ENCODE results near the gene GPS1. TPM values are rescaled to one million over a fixed set of nuclear protein-coding genes. Genes with fewer than 3 reads are reported as not detected.

The GPS1 gene
- total RNA-seq, 1 donor from 2014 or later = 80.3 TPM

DNA sequence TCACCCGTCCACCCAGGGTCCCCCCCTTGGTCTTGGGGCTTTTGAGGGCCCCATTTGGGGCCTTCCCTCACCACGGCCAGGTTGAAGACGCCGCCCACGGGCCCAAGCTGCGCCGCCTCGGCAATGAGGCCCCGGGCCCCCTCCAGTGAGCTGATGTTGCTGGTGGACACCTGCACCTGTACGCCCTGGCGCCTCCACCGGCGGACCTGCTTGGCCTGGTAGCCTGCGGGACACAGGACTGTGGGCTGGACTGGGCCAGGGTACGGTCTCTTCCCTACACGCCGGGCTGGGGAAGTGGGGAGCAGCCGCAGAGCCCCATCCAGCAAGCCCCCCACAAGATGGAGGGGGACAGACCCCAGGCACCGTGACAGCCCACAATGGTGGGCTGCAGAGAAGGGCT, 30.8 kb downstream of the GPS1 start:
- H3K36me3 ChIP-seq = peaks cover 0 to 88% of the 10 kb centered on the region in 2 donors
- intact Hi-C loops (cut with DNase I) = no loop called here
- no peaks in the 10 kb centered on the region for H3K9me3 ChIP-seq
- no peaks in the 10 kb centered on the region for H3K27me3 ChIP-seq
- H3K4me1 ChIP-seq = peaks cover 11% of the 10 kb centered on the region
- no peak for TF ChIP-seq POLR2A (IDR thresholded peaks at IDR 0.05)
- TF ChIP-seq, protein P1, sequence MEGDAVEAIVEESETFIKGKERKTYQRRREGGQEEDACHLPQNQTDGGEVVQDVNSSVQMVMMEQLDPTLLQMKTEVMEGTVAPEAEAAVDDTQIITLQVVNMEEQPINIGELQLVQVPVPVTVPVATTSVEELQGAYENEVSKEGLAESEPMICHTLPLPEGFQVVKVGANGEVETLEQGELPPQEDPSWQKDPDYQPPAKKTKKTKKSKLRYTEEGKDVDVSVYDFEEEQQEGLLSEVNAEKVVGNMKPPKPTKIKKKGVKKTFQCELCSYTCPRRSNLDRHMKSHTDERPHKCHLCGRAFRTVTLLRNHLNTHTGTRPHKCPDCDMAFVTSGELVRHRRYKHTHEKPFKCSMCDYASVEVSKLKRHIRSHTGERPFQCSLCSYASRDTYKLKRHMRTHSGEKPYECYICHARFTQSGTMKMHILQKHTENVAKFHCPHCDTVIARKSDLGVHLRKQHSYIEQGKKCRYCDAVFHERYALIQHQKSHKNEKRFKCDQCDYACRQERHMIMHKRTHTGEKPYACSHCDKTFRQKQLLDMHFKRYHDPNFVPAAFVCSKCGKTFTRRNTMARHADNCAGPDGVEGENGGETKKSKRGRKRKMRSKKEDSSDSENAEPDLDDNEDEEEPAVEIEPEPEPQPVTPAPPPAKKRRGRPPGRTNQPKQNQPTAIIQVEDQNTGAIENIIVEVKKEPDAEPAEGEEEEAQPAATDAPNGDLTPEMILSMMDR (IDR thresholded peaks at IDR 0.05) = no peak
- no peak for TF ChIP-seq POLR2AphosphoS5 (IDR thresholded peaks at IDR 0.05; ENCODE audit: insufficient read depth in 1 of 2, low read depth in 1 of 2)
- H3K27ac ChIP-seq = no peak overlapping the region
- DNase-seq (ENCODE audit: extremely low spot score in 2 of 2) = no peak
- H3K4me3 ChIP-seq = no peak overlapping the region

DNA sequence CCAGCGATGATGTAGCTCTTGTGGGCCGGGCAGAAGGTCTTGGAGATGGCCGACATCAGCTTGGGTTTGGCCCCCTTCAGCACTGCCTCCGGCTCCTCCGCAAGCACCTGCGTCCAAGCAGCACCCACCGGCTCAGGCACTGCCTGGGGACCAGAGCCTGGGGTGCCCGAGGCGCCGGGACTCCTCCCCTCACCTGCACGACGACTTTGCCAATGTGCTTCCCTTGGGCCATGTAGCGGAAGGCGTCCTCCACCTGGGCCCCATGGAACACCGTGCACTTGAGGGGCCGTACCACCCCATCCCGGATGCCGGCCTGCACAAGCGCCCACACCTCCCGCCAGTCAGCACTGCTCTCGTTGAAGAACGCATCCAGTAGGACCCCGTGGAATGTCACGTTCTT, 31.3 kb downstream of the GPS1 start:
- TF ChIP-seq POLR2A (IDR thresholded peaks at IDR 0.05) (no peak), POLR2AphosphoS5 (IDR thresholded peaks at IDR 0.05; ENCODE audit: insufficient read depth in 1 of 2, low read depth in 1 of 2) (no peak)
- TF ChIP-seq, protein P1 (IDR thresholded peaks at IDR 0.05) = no peak
- no peak for DNase-seq (ENCODE audit: extremely low spot score in 2 of 2)
- no peaks in the 10 kb centered on the region for H3K27me3 ChIP-seq
- no peak overlapping the region for H3K27ac ChIP-seq
- H3K4me3 ChIP-seq = no peak overlapping the region
- intact Hi-C loops (cut with DNase I) = no loop called here
- H3K4me1 ChIP-seq = peaks cover 6% of the 10 kb centered on the region
- peaks cover 0 to 94% of the 10 kb centered on the region in 2 donors for H3K36me3 ChIP-seq
- H3K9me3 ChIP-seq = no peaks in the 10 kb centered on the region

DNA sequence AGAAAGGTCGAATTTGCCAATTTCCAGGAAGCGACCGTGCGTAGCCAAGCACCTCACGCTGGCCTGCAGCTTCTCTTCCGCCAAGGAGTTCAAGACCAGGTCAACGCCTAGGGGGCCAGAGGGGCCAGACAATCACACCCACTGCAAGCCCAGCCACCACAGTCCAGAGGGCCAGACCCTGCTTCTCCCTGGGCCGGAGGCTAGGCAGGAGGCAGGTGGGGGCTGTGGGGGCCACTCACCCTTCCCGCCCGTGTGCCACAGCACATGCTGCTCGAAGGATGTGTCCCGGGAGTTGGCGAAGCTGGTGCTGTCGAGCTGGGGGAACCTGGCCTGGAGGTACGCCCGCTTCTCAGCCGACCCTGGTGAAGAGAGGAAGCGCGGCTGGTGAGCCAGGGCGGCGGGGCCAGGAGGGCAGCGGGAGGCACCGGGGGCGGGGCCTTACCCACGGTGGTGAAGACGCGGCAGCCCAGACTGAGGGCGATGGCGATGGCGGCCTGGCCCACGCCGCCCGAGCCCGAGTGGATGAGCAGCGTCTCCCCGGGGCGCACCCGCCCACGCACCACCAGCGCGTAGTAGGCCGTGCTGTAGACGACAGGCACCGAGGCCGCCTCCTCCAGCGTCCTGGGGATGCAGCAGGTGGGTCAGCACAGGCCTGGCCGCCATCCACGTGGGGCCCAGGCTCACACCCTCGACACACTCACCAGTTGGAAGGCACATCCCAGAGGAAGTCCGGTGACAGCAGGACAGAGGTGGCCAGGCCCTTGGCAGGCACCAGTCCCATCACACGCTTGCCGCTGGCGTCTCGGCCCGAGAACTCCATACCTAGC, 32.0 kb downstream of the GPS1 start:
- Histone ChIP-seq H3K27ac (no peak overlapping the region), H3K4me1 (no peaks in the 10 kb centered on the region), H3K27me3 (no peaks in the 10 kb centered on the region), H3K9me3 (no peaks in the 10 kb centered on the region), H3K36me3 (peaks cover 0 to 97% of the 10 kb centered on the region in 2 donors), H3K4me3 (no peak overlapping the region)
- TF ChIP-seq POLR2A (IDR thresholded peaks at IDR 0.05) (no peak), POLR2AphosphoS5 (IDR thresholded peaks at IDR 0.05; ENCODE audit: insufficient read depth in 1 of 2, low read depth in 1 of 2) (no peak)
- TF ChIP-seq, protein P1 (IDR thresholded peaks at IDR 0.05) = no peak
- DNase-seq (ENCODE audit: extremely low spot score in 2 of 2) = no peak
- intact Hi-C loops (cut with DNase I) = no loop called here

DNA sequence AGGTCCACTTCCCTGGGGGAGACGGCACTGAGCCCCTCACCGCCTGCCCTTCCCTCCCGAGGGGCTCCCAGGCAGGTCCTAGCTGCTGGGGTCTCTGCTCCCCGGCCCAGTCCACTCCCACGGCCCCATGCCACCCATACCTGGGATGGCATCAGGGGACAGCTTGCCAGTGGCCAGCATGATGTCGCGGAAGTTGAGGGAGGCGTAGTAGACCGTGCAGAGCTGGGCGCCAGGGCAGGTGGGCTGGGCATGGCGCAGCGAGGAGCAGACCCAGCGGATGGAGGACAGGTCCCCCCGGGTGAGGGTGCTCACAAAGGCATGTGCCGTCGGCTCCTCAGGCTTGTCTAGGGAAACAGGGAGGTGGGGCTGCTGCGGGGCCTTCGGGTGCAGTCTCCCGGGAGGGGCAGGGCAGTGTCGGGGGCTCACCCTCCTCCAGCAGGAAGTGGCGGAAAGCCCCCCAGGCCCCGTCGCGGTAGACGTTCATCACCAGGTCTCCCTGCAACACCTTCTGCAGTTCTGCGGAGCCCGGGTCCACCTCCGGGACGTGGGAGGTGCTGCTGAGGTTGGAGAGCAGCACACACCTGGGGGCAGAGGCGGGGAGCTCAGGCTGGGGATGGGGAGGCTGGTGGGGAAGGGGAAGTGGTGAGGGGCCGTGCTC, 32.8 kb downstream of the GPS1 start:
- Histone ChIP-seq H3K4me3 (no peak overlapping the region), H3K36me3 (peaks cover 0 to 97% of the 10 kb centered on the region in 2 donors), H3K9me3 (no peaks in the 10 kb centered on the region), H3K27me3 (no peaks in the 10 kb centered on the region), H3K4me1 (no peaks in the 10 kb centered on the region), H3K27ac (no peak overlapping the region)
- intact Hi-C loops (cut with DNase I) = no loop called here
- no peak for DNase-seq (ENCODE audit: extremely low spot score in 2 of 2)
- TF ChIP-seq, protein P1 (IDR thresholded peaks at IDR 0.05) = no peak
- TF ChIP-seq POLR2A (IDR thresholded peaks at IDR 0.05) (no peak), POLR2AphosphoS5 (IDR thresholded peaks at IDR 0.05; ENCODE audit: insufficient read depth in 1 of 2, low read depth in 1 of 2) (no peak)

Data from vagina (tissue), 2 donors.